ENCODE results near the gene MIA. TPM values are rescaled to one million over a fixed set of nuclear protein-coding genes. Genes with fewer than 3 reads are reported as not detected.

The MIA gene
- total and polyA plus RNA-seq, 2 of the 4 experiments (the other 2 are of a cell fraction): 0.44 TPM; not detected in 1

DNA sequence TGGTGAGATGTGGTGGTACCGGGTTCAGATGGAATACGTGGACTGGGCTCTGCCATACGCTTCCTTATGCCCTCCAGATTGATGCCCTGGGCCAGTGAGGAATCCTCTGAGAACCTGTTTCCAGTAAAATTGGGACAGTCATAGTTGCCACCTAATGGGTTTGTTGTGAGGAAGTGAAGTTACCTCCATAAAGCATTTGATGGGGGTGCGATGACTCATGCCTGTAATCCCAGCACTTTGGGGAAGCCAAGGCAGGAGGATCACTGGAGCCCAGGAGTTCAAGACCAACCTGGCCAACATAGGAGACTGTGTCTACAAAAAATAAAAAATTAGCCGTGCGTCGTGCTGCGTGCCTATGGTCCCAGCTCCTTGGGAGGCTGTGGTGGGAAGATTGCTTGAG lies 19.5 kb upstream of the MIA start:
- Histone ChIP-seq H3K9me3 (ENCODE audit: control insufficient read depth, insufficient read depth, low read length) (no peaks in the 10 kb centered on the region), H3K14ac (replicated peaks; ENCODE audit: low read depth, low read length) (no peak overlapping the region), H3K4ac (ENCODE audit: low read depth, low read length) (no peak overlapping the region), H4K8ac (ENCODE audit: low read depth in 2 of 2, low read length in 2 of 2) (no peak overlapping the region), H3K4me2 (ENCODE audit: low read depth, low read length) (no peak overlapping the region), H3K4me3 (ENCODE audit: insufficient read depth, low read depth, low read length) (no peak overlapping the region), H2AFZ (replicated peaks; ENCODE audit: low read length, poor library complexity) (no peak overlapping the region), H2BK5ac (ENCODE audit: low read depth, low read length, poor library complexity, severe bottlenecking) (no peak overlapping the region), H3K23ac (ENCODE audit: low read depth, low read length) (no peak overlapping the region), H4K91ac (ENCODE audit: insufficient read depth, low read depth, low read length) (no peak overlapping the region), H3K9ac (ENCODE audit: low read depth, low read length) (no peak overlapping the region), H3K27me3 (ENCODE audit: control insufficient read depth, insufficient read depth, low read length) (no peaks in the 10 kb centered on the region), H2BK120ac (ENCODE audit: low read depth, low read length) (no peak overlapping the region), H2BK20ac (ENCODE audit: low read depth, low read length) (no peak overlapping the region), H3K36me3 (ENCODE audit: control insufficient read depth, insufficient read depth, low read length) (peaks cover 49% of the 10 kb centered on the region), H2BK15ac (ENCODE audit: low read depth, low read length) (no peak overlapping the region), H3K9me1 (ENCODE audit: insufficient read depth, low read length) (peaks cover 9% of the 10 kb centered on the region; the same call in 1 of the 2 replicates), H3K27ac (ENCODE audit: insufficient read depth, low read length) (no peak overlapping the region), H2AK9ac (replicated peaks; ENCODE audit: low read depth, low read length, poor library complexity) (peak overlapping the region; percentile 2), H3K79me1 (ENCODE audit: low read depth in 1 of 2, low read length in 2 of 2) (peaks cover 27 to 59% of the 10 kb centered on the region in 2 experiments), H2AK5ac (ENCODE audit: low read depth, low read length) (no peak overlapping the region), H4K20me1 (ENCODE audit: insufficient read depth, low read length) (peaks cover 35% of the 10 kb centered on the region), H3K18ac (ENCODE audit: low read depth, low read length) (no peak overlapping the region), H4K5ac (ENCODE audit: low read depth, low read length) (no peak overlapping the region), H3K4me1 (ENCODE audit: control insufficient read depth, insufficient read depth, low read length) (peaks cover 2% of the 10 kb centered on the region; the same call in 1 of the 2 replicates), H3K56ac (ENCODE audit: extremely low read depth, insufficient read depth, low read length) (no peak overlapping the region)
- TF ChIP-seq POLR2A (IDR thresholded peaks at IDR 0.05; ENCODE audit: low read depth, low read length): no peak
- no peak for TF ChIP-seq FOS (IDR thresholded peaks at IDR 0.05; ENCODE audit: low read depth, low read length)
- no peak for TF ChIP-seq RAD21 (IDR thresholded peaks at IDR 0.05; ENCODE audit: low read length)
- no peak for TF ChIP-seq RCOR1 (IDR thresholded peaks at IDR 0.05; ENCODE audit: insufficient replicate concordance, low read length)
- TF ChIP-seq CEBPB (IDR thresholded peaks at IDR 0.05; ENCODE audit: low read depth, low read length): no peak
- no peak for TF ChIP-seq RFX5 (IDR thresholded peaks at IDR 0.05; ENCODE audit: low read depth, low read length)
- no peak for TF ChIP-seq CHD1 (IDR thresholded peaks at IDR 0.05; ENCODE audit: low read depth, low read length)
- TF ChIP-seq, protein P1, sequence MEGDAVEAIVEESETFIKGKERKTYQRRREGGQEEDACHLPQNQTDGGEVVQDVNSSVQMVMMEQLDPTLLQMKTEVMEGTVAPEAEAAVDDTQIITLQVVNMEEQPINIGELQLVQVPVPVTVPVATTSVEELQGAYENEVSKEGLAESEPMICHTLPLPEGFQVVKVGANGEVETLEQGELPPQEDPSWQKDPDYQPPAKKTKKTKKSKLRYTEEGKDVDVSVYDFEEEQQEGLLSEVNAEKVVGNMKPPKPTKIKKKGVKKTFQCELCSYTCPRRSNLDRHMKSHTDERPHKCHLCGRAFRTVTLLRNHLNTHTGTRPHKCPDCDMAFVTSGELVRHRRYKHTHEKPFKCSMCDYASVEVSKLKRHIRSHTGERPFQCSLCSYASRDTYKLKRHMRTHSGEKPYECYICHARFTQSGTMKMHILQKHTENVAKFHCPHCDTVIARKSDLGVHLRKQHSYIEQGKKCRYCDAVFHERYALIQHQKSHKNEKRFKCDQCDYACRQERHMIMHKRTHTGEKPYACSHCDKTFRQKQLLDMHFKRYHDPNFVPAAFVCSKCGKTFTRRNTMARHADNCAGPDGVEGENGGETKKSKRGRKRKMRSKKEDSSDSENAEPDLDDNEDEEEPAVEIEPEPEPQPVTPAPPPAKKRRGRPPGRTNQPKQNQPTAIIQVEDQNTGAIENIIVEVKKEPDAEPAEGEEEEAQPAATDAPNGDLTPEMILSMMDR (conservative IDR thresholded peaks at IDR 0.05; ENCODE audit: low read depth, low read length): no peak
- TF ChIP-seq SMC3 (IDR thresholded peaks at IDR 0.05; ENCODE audit: low read depth, low read length): no peak
- no peak for TF ChIP-seq MAZ (IDR thresholded peaks at IDR 0.05; ENCODE audit: borderline replicate concordance, low read depth, low read length)
- TF ChIP-seq, protein P2, sequence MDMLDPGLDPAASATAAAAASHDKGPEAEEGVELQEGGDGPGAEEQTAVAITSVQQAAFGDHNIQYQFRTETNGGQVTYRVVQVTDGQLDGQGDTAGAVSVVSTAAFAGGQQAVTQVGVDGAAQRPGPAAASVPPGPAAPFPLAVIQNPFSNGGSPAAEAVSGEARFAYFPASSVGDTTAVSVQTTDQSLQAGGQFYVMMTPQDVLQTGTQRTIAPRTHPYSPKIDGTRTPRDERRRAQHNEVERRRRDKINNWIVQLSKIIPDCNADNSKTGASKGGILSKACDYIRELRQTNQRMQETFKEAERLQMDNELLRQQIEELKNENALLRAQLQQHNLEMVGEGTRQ (IDR thresholded peaks at IDR 0.05; ENCODE audit: low read depth, low read length): no peak
- no peak for TF ChIP-seq MAFK (IDR thresholded peaks at IDR 0.05; ENCODE audit: low read depth, low read length)
- TF ChIP-seq BHLHE40 (IDR thresholded peaks at IDR 0.05; ENCODE audit: low read depth, low read length): no peak
- no peak for TF ChIP-seq MXI1 (IDR thresholded peaks at IDR 0.05; ENCODE audit: borderline replicate concordance, low read depth, low read length)
- TF ChIP-seq NFE2L2 (IDR thresholded peaks at IDR 0.05; ENCODE audit: low read depth, low read length): no peak
- TF ChIP-seq, protein P3, sequence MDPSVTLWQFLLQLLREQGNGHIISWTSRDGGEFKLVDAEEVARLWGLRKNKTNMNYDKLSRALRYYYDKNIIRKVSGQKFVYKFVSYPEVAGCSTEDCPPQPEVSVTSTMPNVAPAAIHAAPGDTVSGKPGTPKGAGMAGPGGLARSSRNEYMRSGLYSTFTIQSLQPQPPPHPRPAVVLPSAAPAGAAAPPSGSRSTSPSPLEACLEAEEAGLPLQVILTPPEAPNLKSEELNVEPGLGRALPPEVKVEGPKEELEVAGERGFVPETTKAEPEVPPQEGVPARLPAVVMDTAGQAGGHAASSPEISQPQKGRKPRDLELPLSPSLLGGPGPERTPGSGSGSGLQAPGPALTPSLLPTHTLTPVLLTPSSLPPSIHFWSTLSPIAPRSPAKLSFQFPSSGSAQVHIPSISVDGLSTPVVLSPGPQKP (IDR thresholded peaks at IDR 0.05; ENCODE audit: borderline replicate concordance, low read depth, low read length): no peak
- intact Hi-C loops (cut with micrococcal nuclease): no loop called here
- no TSS peak for BruUV-seq (replicated peaks)
- ChIA-PET POLR2A (ENCODE audit: unreplicated experiment) (interaction anchor here (0.6 kb wide), 1 partner anchor 37 kb away, joined by 5 read pairs; no protein-coding TSS in a partner anchor), CTCF (no interaction called here)
- in situ Hi-C loops (cut with MboI; ENCODE audit: low sequenced_read_pairs): no loop called here
- dilution Hi-C loops (cut with HindIII; ENCODE audit: low sequenced_read_pairs, unreplicated experiment): no loop called here
- ATAC-seq (ENCODE audit: low read depth) (no peak), DNase-seq (no peak)
- WGBS, 2 experiments (ENCODE audit: extremely low coverage in 2 of 2, insufficient read length in 1 of 2): no CpG with 5 or more reads among the region's 8 CpGs
